Nucleus accumbens (tissue), 56 donors: ENCODE results near the gene CCDC183.
"Not testable (repeated sequence)": the region's sequence is repeated elsewhere in the genome, so short reads cannot be mapped to it uniquely, and the experiment has no call there.

Experiments
- DNase-seq, 56 donors: peaks; one replicate each; lab custom pipeline; 2025; lab: John Stamatoyannopoulos, UW

CCDC183 gene

DNA sequence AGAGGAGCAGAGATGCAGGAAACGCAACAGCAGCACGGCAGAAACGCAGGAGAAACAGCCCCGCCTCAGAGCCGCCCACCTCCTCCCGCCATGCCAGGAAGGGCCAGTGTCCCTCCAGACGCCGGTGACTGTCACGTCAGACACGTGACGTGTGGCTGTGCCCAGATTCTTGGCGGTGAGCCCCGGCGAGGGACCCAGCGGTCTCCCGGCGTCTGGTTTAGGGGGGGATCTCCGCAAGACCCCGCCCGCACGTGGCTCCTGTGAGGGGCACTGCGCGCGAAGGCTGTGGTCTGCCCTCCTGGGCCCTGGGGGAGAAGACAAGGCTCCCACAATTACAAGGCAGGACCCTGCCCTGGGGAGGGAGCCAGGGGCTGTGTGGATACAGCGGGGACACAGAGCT lies 35.7 kb upstream of the CCDC183 start:
- no peak for DNase-seq

DNA sequence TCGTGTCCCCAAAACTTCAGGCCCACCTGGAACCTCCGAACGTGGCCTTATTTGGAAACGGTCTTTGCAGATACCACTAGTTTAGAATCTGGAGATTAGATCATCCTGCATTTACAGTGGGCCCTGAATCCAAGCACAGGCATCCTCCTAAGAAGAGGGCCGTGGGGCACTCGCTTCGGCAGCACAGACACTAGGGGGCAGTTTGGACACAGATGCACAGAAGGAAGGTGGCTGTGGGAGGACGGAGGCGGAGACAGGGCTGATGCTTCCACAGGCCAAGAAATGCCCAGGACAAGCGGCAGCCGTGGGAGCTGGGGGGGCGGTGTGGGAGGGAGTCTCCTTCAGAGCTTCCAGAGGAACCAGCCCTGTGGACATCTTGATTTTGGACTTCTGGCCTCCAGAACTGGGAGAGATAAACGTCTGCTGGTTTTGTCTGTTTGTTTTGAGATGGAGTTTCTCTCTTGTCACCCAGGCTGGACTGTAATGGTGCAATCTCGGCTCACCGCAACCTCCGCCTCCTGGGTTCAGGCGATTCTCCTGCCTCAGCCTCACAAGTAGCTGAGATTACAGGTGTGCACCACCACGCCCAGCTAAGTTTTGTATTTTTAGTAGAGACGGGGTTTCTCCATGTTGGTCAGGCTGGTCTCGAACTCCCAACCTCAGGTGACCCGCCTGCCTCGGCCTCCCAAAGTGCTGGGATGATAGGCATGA lies 35.1 kb upstream of the CCDC183 start:
- peak in 23 of 56 donors; percentile 8 to 57 (median 24) for DNase-seq

DNA sequence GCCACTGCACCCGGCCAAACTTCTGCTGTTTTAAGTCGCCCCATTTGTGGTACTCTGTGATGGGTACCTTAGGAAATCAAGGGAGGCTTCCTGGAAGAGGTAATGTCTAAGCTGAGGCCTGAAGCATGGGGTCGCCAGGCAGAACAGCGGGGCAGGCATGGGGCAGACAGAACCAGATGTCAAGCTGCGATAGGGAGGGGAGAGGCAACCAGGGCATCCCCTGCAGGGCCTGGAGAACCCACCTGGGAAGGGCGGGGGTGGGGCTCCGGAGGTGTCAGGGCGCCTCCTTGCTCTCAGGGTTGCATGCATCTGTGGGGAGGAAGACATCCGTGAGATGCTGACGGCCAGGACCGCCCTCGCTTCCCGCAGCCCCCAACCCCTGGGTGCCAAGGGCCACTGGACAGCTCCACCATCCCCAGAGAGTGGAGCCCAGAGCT lies 34.6 kb upstream of the CCDC183 start:
- no peak for DNase-seq

DNA sequence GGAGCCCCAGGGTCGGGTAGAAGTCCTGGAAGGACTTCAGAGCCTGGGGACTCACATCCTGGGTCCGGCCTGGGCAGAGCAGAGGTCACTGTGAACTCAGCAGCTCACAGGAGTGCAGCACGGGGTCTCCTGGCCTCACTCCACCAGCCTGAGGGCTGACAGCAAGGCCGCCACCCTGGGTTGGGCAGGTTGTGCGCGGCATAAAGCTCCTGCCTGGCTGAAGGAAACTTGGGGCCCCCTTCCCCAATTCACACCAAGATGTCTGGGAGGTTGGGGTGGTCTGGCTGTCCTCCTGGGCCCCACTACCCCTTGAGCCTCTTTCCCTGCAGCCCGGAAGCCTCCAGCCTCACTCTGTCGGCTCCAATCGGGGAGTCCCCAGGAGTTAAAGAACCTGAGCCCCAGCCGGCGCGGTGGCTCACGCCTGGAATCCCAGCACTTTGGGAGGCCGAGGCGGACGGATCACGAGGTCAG lies 33.9 kb upstream of the CCDC183 start:
- DNase-seq: no peak

DNA sequence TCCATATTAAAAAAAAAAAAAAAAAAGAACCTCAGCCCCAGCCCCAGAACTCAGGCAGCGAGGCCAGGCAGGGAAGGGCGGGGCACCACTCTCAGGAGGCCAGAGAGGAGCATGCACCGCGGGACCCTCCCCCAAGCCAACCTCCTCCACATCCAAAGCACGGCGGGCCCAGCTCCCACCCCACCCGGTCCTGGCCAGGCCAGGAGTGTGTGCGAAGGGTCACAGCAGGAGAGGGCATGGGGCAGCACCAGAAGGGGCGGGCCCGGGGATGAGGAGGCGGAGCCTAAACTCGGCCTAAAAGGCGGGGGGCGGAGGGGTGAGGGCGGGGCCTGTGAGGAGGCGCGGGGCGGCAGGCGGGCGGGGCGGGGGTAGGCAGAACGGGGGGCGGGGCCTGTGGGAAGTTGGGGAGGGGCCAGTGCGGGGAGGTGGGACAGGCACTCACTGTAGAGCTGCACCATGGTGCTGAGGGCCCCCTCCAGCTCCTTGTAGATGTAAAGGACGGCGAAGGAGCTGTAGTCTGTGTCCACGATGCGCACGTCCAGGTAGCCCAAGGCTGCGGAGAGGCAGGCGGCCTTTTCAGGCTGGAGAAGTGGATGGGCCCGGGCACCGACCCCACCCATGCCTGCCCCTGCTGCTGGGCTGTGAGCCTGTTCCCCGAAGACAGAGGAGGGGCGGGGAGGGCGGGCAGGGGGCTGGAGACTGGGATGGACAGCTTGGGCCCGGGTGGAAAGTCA lies 33.1 kb upstream of the CCDC183 start:
- no peak for DNase-seq

GRCh38 chr9:136763649-136764035 lies 32.5 kb upstream of the CCDC183 start:
- DNase-seq: no peak

GRCh38 chr9:136764301-136764891 lies 31.7 kb upstream of the CCDC183 start, which contains the start of gene LCN15:
Gene LCN15 (minus strand): TSS chr9:136764518. CDS start chr9:136764488, 30 bp downstream.
- no peak for DNase-seq

GRCh38 chr9:136765041-136765440 lies 31.1 kb upstream of the CCDC183 start:
- no peak for DNase-seq

DNA sequence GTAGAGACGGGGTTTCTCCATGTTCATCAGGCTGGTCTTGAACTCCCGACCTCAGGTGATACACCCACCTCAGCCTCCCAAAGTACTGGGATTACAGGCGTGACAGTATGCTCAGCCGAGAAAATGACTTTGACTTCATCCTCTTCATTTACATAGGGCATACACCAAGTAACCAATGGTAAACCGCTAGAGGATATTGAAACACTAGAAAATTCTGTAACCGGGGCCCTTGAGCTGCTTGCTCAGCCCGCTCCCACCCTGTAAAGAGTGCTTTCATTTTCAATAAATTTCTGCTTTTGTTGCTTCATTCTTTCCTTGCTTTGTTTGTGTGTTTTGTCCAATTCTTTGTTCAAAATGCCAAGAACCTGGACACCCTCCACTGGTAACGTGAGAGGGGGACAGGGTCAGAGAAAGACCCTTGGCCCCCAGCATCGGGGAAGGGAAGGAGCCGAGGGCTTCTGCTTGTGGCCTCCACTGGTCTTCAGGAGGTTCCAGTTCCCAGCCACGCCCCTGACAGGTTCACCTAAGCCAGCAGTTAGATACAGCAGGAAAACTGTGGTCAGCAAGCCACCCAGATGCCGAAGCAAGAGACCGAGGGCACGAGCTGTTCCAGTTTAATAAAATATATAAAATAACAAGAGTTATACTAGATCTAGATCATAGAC lies 30.3 kb upstream of the CCDC183 start:
- DNase-seq: not testable (repeated sequence)

DNA sequence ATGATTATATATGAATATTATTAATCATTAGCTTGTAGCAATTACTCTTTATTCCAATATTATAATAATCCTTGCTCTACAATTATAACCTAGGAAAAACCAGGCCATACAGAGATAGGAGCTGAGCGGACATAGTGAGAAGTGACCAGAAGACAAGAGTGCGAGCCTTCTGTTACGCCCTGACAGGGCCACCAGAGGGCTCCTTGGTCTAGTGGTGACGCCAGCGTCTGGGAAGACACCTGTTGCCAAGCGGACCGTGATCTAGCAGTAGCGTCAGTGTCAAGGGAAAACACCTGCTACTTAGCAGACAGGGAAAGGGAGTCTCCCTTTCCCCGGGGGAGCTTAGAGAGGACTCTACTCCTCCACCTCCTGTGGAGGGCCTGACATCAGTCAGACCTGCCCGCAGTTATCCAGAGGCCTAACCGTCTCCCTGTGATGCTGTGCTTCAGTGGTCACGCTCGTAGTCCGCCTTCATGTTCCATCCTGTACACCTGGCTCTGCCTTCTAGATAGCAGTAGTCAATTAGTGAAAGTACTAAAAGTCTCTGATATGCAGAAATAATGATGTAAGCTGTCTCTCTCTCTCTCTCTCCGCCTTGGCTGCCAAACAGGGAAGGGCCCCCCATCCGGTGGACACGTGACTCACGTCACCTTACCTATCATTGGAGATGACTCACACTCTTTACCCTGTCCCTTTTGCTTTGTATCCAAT lies 29.6 kb upstream of the CCDC183 start:
- DNase-seq: peak in 26 of 56 donors; percentile 7 to 59 (median 28)

DNA sequence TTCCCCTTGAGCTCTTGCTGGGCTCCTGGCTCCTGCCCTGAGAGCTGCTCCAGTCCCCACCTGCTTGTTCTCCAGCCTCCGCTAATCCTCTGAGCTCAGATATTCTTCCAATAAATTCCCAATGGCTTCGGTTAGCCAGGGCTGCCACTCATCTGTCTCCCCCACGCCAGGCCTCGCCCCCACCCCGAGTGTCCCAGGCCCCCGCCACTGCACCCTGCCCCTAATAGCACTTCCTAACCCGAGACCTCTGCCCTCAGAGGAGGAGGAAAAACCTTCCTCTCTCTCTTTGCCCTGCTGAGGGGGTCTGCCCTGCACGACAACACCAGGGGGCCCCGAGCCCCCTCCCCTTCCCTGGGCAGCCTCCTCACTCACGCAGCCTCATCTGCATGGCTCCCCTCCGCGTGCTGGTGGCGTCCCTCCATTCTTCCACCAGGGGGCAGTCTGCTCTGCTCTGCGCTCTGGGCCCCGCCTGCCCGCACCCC lies 26.4 kb upstream of the CCDC183 start:
- DNase-seq: peak in 11 of 56 donors; percentile 5 to 53 (median 17)

GRCh38 chr9:136771907-136772415 lies 24.2 kb upstream of the CCDC183 start:
- DNase-seq: no peak

DNA sequence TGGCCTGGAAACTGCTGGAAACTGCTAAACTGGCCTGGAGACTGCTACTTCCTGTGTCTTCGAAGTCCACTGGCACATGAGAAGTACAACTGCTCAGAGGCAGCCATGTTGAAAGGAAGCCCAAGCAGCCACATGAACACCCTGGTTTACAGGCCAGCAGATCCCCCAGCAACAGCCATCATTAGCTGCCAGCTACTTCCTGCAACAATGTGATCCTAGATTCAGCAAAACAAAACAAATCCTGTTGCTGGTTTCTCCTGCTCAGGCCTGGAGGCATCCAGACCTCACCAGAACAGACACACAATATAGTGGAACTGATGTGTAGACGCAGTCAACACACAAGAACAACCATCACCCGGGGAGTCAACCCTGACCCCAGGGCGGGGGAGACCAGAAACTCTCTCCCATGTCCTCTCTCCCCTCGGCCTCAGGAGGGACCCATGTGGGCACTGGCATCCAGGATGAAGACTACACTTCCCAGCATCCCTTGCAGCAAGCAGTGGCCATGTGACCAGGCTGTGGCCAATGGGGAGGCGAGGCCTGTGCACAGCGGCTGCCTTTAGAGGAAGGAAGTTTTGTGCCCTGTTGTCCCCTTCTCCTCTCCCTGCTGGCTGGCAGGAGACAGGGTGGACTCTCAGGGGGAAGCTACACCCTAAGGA lies 22.6 kb upstream of the CCDC183 start:
- DNase-seq: peak in 7 of 56 donors; percentile 11 to 44 (median 25)

DNA sequence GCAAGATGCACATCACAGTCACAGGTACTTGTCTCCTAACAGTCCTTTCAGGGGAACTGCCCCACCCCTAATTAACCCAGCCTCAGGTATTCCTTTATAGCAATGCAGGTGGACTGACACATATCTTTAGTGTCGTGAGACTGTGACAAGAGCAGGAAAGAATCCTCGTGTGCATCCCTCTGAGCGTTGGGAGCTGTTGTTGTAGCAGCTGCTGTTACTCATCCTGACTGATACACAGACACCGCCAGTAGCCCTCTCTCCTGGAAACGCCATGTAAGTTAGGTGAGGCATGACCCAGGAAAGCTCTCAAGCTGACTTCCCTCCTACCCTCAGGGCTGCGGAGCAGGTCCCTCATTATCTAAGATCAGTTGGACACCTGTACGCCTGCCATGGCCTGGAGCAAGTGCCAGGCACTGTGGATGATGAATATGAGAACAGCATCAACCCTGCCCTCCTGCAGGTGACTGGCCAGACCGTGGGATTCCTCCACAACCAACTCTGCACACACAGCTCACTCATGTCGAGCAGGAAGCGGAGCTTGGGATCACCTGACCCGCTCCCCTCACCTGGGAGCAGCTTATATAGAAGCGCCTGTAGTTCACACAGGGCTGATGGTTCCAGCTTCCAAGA lies 21.6 kb upstream of the CCDC183 start:
- DNase-seq: no peak

GRCh38 chr9:136775191-136775590 lies 20.9 kb upstream of the CCDC183 start:
- DNase-seq: no peak

- no peak for DNase-seq
Measured at GRCh38 chr9:136776947-136777346, 19.2 kb upstream of the CCDC183 start.

DNA sequence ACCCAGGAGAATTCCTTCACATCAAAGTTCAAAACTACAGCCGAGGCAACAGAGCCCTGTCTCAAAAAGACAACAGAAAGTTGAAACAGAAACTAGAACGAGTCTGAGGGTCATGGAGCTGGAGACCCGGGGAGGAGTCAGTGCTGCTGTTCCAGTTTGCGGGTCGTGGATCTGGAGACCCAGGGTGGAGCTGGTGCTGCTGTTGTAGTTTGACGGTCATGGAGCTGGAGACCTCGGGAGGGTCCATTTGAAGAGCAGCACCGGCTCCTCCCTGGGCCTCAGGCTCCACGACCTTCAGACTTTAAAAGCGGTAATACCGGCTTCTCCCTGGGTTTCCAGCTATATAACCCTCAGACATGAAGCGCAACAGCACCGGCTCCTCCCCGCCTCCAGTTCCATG lies 18.8 kb upstream of the CCDC183 start:
- no peak for DNase-seq

DNA sequence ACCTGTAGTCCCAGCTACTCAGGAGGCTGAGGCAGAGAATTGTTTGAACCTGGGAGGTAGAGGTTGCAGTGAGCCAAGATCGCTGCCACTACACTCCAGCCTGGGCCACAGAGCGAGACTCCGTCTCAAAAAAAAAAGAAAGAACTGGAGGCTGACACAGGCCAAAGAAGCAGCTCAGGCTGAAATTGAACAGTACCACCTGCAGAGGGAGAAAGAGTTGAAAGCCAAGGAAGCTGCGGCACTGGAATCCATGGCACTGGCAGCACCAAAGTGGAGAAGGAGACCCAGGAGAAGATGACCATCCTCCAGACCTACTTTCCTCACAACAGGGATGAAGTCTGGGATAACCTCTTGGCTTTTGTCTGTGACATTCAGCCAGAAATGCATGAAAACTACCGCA lies 16.3 kb upstream of the CCDC183 start:
- no peak for DNase-seq

DNA sequence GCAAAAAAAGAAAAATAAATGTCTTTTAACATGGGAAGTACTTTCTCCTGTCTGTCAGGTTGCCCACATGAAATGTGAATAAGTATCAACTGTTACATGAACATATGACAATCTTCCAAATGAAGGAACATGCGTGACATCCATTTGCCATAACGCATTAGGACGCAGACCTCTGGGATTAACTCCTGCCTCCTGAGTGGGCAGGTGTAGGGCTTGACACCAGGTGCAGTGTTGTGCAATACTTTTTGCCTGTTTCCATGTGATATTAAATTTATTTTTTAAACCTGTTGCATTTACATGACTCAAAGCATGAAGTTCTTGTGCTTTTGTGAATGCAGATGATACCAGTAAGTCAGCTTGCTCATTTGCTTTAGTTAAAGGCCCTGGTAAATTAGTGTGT lies 13.7 kb upstream of the CCDC183 start:
- no peak for DNase-seq
